HG03280 (cell line): Measurements from ENCODE around the gene KCNK10.

Source experiments
- ATAC-seq: cut with Tn5 transposase; IDR thresholded peaks from one replicate; pipeline ENCODE4 v1.9.1; 2021; ENCODE audit warnings: mild to moderate bottlenecking, moderate library complexity; ENCODE audit not compliant: unreplicated experiment

Gene KCNK10

GRCh38 chr14:88323086-88323522 lies at the start of gene KCNK10:
Gene KCNK10, minus strand, starts transcription at chr14:88323269. Its CDS starts 471 bp downstream, at chr14:88322798.
- ATAC-seq = peak; percentile 27

DNA sequence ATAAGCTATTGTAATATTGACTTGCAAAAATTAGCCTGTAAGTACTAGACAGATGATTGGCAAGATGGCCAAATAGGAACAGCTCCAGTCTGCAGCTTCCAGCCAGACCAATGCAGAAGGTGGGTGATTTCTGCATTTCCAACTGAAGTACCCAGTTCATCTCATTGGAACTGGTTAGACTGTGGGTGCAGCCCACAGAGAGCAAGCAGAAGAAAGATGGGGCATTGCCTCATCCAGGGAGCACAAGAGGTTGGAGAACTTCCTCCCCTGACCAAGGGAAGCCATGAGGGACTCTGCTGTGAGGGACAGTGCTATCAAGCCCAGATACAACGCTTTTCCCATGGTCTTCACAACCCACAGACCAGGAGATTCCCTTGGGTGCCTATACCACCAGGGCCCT lies 46.4 kb upstream of the KCNK10 start:
- no peak for ATAC-seq

DNA sequence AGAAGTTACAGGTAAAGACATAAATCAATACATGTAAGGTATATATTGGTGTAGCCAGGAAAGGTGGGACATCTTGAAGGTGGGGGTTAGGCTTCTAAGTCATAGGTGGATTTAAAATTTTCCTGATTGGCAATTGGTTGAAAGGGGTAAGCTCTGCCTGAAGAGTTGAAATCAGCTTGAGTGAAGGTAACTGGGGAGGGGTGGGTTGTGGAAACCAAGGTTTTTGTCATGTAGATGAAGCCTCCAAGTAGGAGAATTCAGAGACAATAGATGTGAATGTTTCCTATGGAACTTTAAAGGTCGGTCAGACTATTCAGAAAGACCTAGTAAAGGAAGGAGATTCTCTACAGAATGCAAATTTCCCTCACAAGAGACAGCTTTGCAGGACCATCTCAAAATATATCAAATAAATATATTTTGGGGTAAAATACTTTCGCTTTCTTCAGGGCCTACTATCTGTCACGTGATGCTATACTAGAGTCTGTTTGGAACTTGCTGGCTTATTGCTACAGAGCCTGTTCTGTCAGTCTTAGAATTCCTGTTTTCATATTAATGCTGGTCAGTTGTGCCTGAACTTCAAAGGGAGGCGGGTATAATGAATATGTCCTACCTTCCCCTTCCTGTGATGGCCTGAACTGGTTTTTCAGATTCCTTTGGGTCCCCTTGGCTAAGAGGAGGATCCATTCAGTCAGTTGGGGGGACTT lies 41.8 kb upstream of the KCNK10 start:
- no peak for ATAC-seq

DNA sequence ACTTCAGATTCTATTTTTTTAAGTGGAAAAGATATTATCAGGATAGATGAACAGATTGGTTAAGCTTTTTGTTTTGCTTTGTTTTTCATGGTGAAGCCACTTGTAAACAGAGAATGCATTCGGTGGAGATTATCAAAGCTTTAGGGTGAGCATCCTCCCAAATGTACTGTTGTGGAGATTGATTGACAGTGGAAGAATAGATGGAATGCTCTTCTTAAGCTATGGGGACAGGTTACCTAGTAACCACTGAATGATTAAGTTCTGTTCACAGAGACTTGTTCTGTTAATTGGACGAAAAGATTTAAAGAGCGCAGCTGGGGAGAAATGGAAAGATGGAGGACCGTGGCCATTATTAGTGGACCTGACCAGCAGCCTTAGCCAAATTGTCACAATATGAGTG lies 40.6 kb upstream of the KCNK10 start:
- ATAC-seq = no peak

- no peak for ATAC-seq
Measured at GRCh38 chr14:88359500-88359899, 36.4 kb upstream of the KCNK10 start.

DNA sequence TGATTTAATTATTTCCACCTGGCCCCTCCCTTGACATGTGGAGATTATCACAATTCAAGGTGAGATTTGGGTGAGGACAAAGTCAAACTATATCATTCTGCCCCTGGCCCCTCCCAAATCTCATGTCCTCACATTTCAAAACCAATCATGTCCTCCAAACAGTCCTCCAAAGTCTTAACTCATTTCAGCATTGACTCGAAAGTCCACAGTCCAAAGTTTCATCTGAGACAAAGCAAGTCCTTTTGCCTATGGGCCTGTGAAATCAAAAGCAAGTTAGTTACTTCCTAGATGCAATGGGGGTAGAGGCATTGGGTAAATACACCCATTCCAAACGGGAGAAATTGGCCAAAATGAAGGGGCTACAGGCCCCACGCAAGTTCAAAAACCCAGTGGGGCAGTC lies 31.3 kb upstream of the KCNK10 start:
- no peak for ATAC-seq

DNA sequence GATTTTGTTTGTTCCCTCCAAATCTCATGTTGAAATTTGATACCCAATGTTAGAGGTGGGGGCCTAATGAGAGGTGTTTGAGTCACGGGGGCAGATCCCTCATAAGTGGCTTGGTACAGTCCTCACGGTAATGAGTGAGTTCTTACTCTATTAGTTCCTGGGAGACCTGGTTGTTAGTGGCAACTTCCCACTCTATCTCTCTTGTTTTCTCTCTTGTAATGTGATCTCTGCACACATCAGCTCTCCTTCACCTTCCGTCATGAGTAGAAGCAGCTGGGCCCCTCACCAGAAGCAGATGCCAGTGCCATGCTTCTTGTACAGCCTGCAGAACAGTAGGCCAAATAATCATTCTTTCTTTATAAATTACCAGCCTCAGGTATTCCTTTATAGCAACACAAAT lies 29.6 kb upstream of the KCNK10 start:
- no peak for ATAC-seq

DNA sequence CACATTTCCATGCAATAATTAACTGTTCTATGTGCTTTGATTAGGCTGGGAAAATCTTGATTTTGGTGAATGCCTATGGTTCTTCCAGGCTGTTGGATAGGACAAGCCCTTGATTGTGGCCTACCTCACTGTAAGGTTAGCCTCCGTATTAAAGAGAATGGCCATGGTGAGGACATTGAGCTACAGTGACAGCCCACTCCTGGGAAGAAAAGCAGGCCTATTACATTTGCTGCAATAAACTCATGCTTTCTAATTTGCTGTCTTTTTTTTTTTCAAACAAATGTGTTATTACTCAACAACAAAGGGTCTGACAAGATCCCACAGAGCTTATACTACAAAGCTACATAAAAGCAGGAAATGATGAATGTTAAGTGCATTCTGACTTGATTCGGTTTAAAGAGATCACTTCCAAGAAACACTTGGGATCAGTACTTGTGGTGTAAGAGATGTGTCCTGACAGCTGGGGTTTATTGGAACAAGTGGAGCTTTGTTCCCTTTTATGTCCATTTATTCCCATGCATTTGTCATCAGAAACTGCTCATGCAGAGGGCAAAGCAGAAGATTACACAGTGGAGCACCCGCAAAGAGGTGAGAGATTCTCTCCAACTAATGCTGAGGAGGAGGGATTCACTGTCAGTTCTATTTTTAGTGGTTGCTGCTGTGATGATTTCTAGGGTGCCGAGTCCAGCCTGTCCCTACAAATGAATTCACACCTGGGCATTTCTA lies 29.1 kb upstream of the KCNK10 start:
- no peak for ATAC-seq

DNA sequence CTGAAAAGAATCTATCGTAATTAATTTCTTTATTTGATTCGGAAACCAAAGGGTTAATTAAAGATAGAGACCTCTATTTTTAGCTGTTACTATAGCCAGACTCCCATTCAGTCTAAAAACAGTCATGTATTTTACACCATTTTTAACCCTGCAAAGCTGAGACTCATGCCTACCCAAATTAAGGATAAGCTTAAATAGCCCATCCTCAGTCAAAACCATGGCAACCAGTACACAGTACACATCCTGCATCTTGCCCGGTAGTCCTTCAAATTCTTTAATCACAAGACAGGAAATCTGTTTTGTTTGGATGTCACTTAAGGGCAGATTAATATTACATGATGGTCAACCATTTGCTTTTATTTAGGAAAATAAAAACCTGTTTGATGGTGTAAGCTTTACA lies 25.5 kb upstream of the KCNK10 start:
- ATAC-seq = no peak

DNA sequence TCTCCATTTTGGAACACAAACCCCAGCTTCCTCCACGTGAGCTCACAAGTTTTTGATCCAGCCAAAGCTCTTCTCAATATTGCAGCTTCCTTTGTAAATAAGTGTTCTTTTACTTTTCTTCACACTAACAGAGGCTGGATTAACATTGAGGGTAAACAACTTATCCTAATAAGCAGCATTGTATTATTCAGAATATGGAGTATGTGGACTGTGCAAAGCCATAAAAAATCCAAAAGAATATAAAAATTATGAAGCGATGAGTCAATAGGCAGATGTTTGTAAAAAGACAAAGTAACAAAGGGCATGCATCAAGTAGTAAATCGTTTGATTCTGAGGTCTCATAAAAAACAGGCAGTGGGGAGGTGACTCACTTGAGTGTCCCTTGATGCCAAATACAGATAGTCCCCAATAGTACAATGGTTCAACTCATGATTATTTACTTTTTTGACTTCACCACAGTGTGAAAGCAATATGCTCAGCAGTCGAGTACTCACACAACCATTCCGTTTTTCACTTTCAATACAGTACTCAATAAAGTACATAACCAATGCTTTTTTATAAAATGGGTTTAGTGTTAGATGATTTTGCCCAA lies 23.1 kb upstream of the KCNK10 start:
- ATAC-seq = no peak

DNA sequence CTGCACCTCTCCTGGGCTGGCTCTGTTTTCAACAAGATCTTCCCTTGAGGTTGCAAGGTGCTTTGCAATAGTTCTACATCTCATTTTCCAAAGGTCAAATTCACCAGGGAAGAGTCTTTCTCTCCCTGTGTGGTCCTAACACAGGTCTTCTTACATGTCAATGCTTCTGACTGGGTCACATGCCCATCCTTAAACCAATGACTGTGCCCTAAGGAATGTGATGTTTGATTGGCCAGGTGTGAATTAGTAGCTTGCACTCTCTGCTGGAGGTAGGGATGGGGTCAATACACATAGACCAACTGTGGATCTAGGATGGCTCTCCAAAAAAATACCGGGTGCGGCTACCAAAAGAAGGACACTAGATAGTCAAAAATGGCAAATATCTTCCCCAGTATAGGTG lies 19.9 kb upstream of the KCNK10 start:
- no peak for ATAC-seq

GRCh38 chr14:88340357-88340756 lies 17.3 kb upstream of the KCNK10 start:
- ATAC-seq = no peak

DNA sequence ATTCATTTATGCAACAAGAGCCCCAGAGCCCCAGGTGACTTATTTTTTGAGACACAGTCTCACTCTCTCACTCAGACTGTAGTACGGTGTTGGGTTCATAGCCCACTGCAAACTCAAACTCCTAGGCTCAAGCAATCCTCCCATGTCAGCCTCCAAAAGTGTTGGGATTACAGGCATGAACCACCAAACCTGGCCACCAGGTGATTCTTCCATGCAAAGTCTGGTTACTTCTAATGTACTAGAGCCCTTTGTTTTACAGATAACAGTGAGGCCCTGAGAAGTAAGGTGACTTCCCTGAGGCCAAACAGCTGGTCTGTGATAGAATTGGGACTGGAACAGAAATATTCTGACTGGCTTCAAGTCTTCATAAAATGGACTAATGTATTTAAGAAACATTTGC lies 10.0 kb upstream of the KCNK10 start:
- no peak for ATAC-seq

GRCh38 chr14:88327497-88327896 lies 4.4 kb upstream of the KCNK10 start:
- no peak for ATAC-seq

DNA sequence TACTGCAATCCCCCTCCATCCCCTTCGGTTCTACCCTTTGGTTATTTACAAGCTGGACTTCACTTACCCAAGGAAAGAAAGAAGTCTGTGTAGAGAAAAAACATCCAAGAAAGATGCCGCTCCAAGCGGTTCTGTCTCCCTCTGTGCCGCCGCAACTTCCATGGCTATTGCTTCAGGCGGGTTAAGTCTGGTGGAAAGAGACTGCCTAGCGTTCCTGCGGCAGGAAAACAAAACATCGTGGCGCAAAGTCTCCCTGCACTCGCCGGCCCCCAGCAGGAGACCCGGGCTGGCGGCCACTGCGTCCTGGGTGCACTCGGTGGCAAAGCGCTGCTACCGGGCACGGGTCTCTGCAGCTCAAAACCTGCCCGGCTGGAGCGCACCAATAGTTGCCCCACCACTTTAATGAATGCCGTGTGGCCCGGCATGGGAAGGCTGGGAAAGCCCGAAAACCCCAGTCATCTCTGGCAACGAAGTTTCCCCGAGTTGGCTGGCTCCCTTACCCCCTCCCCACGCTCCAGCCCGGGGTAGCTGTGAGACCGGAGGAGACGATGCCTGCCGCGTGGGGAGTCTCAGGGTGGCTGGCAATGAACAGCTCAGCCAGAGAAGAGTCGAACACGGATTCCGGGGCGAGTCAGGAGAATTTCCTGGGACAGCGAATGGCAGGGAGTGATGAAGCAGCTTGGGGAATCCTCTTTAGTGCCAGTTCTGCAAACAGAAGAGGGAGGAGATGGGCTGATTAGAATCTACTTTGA lies 3.5 kb upstream of the KCNK10 start:
- ATAC-seq = no peak

GRCh38 chr14:88325883-88326282 lies 2.8 kb upstream of the KCNK10 start:
- no peak for ATAC-seq

DNA sequence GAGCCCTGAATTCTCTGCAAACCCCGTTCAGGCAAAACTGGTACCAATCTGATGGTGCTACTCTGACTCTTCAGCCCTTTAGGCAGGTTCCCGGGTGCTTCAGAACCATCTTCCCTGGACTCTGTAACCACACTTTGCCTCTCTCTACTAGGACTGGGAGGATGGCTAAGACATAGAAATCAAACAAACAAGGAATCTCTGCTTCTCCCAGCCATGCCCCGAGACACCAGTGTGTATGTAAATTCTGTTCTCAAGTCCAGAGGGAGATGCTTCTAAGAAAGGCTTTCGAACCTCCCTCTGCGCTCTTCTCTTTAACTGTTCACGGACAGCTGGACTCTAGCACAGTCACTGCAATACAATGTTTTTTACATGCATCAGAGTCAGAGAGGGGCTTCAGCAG lies 1.9 kb upstream of the KCNK10 start:
- no peak for ATAC-seq

- no peak for ATAC-seq
Measured at GRCh38 chr14:88324491-88324890, 1.4 kb upstream of the KCNK10 start.

DNA sequence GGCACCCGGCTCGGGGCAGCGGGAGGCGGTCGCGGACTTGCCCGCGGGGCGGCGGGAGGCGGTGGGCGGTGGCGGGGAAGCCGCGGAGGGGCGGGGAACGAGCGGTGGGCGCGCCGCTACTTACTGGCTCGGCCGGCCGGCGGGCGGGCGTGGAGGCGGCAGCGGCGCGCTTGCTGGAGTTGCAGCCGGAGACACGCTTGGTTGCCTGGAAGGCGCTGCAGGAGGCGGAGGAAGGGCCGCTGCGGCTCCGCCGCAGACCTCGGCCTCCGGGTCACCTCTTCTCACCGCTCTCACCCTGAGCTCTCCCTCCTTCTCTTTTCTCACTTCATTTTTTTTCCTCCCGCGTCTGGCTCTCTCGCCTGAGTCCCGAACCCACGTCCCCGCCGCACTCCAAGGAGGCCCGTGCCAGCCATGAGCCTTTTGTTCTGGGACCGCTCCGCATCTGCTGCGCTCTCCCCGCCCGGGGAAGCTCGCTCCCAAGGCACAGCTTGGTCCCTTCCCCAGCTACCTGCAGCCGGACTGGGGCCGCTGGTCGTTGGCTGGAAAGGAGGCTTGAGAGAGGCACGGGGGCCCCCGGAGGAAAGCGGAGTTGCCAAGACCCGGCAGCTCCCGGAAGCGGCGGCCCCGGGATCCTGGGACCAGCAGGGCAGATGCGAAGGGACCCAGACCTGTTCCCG lies 592 bp upstream of the KCNK10 start:
- ATAC-seq = peak; percentile 84

- no peak for ATAC-seq
Measured at GRCh38 chr14:88322504-88323085, 474 bp downstream of the KCNK10 start.
